Measurements from ENCODE around the gene MBTPS1. TPM values are rescaled to one million over a fixed set of nuclear protein-coding genes. Genes with fewer than 3 reads are reported as not detected.
A peak's percentile ranks its signal among the peaks of the same experiment; 100 is the strongest.
"Not testable (repeated sequence)": the region's sequence is repeated elsewhere in the genome, so short reads cannot be mapped to it uniquely, and the experiment has no call there.

The MBTPS1 gene
- total RNA-seq, 1 donor from 2014 or later = 70.9 TPM

GRCh38 chr16:84120023-84120422, 3.3 kb upstream of the MBTPS1 start:
- DNase-seq (ENCODE audit: low read depth) = no peak
- Histone ChIP-seq H3K36me3 (ENCODE audit: control insufficient read depth, insufficient read depth, low read length) (no peaks in the 10 kb centered on the region), H3K27me3 (ENCODE audit: control insufficient read depth, insufficient read depth, low read length) (no peaks in the 10 kb centered on the region), H3K4me3 (ENCODE audit: low read depth, low read length) (no peak overlapping the region)
- no peak for TF ChIP-seq CTCF (IDR thresholded peaks at IDR 0.05; ENCODE audit: insufficient read depth, low read length, poor library complexity, severe bottlenecking)

- Histone ChIP-seq H3K4me3 (ENCODE audit: low read depth, low read length) (no peak overlapping the region), H3K36me3 (ENCODE audit: control insufficient read depth, insufficient read depth, low read length) (no peaks in the 10 kb centered on the region), H3K27me3 (ENCODE audit: control insufficient read depth, insufficient read depth, low read length) (no peaks in the 10 kb centered on the region)
- TF ChIP-seq CTCF (IDR thresholded peaks at IDR 0.05; ENCODE audit: insufficient read depth, low read length, poor library complexity, severe bottlenecking) = no peak
- no peak for DNase-seq (ENCODE audit: low read depth)
Observed at GRCh38 chr16:84119368-84119767, 2.6 kb upstream of the MBTPS1 start.

- H3K27me3 ChIP-seq (ENCODE audit: control insufficient read depth, insufficient read depth, low read length); H3K36me3 ChIP-seq (ENCODE audit: control insufficient read depth, insufficient read depth, low read length); DNase-seq (ENCODE audit: low read depth); H3K4me3 ChIP-seq (ENCODE audit: low read depth, low read length): not testable (repeated sequence)
Observed at GRCh38 chr16:84118315-84118714, 1.6 kb upstream of the MBTPS1 start.

GRCh38 chr16:84117494-84117843, 727 bp upstream of the MBTPS1 start:
- TF ChIP-seq CTCF (IDR thresholded peaks at IDR 0.05; ENCODE audit: insufficient read depth, low read length, poor library complexity, severe bottlenecking) = no peak
- no peak for DNase-seq (ENCODE audit: low read depth)
- peak overlapping the region; percentile 79 for H3K4me3 ChIP-seq (ENCODE audit: low read depth, low read length)
- no peaks in the 10 kb centered on the region for H3K36me3 ChIP-seq (ENCODE audit: control insufficient read depth, insufficient read depth, low read length)
- no peaks in the 10 kb centered on the region for H3K27me3 ChIP-seq (ENCODE audit: control insufficient read depth, insufficient read depth, low read length)

GRCh38 chr16:84115919-84116719, 623 bp downstream of the MBTPS1 start:
- Histone ChIP-seq H3K36me3 (ENCODE audit: control insufficient read depth, insufficient read depth, low read length) (no peaks in the 10 kb centered on the region), H3K4me3 (ENCODE audit: low read depth, low read length) (peak overlapping the region; percentile 79), H3K27me3 (ENCODE audit: control insufficient read depth, insufficient read depth, low read length) (no peaks in the 10 kb centered on the region)
- no peak for DNase-seq (ENCODE audit: low read depth)
- TF ChIP-seq CTCF (IDR thresholded peaks at IDR 0.05; ENCODE audit: insufficient read depth, low read length, poor library complexity, severe bottlenecking) = no peak

GRCh38 chr16:84111949-84112348, 4.8 kb downstream of the MBTPS1 start:
- not testable (repeated sequence) for H3K27me3 ChIP-seq (ENCODE audit: control insufficient read depth, insufficient read depth, low read length); H3K36me3 ChIP-seq (ENCODE audit: control insufficient read depth, insufficient read depth, low read length); DNase-seq (ENCODE audit: low read depth); H3K4me3 ChIP-seq (ENCODE audit: low read depth, low read length)

GRCh38 chr16:84111525-84111924, 5.2 kb downstream of the MBTPS1 start:
- no peaks in the 10 kb centered on the region for H3K27me3 ChIP-seq (ENCODE audit: control insufficient read depth, insufficient read depth, low read length)
- H3K4me3 ChIP-seq (ENCODE audit: low read depth, low read length) = no peak overlapping the region
- H3K36me3 ChIP-seq (ENCODE audit: control insufficient read depth, insufficient read depth, low read length) = no peaks in the 10 kb centered on the region
- DNase-seq (ENCODE audit: low read depth) = no peak
- no peak for TF ChIP-seq CTCF (IDR thresholded peaks at IDR 0.05; ENCODE audit: insufficient read depth, low read length, poor library complexity, severe bottlenecking)

Measured in kidney epithelial cell (primary cell).